K562 (cell line): ENCODE results near the gene GMEB1. TPM values are rescaled to one million over a fixed set of nuclear protein-coding genes. Genes with fewer than 3 reads are reported as not detected.

Experiments
- ATAC-seq: fragments of 200-7000 bp; cut with Tn5 transposase; 3 replicates; pipeline ENCODE4 v1.9.1; 2020; ENCODE audit warnings: moderate library complexity
- BruUV-seq: library from RNA; stranded (reverse); fragments of 400-500 nt; replicated peaks from 2 replicates; lab custom pipeline; 2021; lab: Mats Ljungman, UMichigan
- CTCF ChIA-PET: fragments of 300-600 bp; formaldehyde crosslinking; extraction: SDS; loops from one replicate; lab custom pipeline; 2021; ENCODE audit warnings: low intra/inter-chr PET ratio; lab: Yijun Ruan, JAX
- POLR2A ChIA-PET: fragments of 300-600, 350-650 bp; sonication (Branson Sonifier 250); formaldehyde crosslinking; extraction: SDS; loops from one replicate; lab custom pipeline; 2021; ENCODE audit warnings: antibody characterized with exemption, inconsistent platforms; lab: Yijun Ruan, JAX
- DNase-seq, 4 experiments: peaks; one replicate each; pipeline versions ENCODE4 v3.0.0 to v3.0.0-alpha.2; 2011 to 2018; ENCODE audit warnings: low spot score in 3 of 4, mixed read lengths in 3 of 4; ENCODE audit errors: extremely low read depth in 1 of 4
- FAIRE-seq: peaks from 2 replicates; lab custom pipeline; 2011; peaks lifted over from hg19 to GRCh38; lab: Jason Lieb, UNC
- H2AFZ ChIP-seq: 2 replicates; pipeline ENCODE4 v1.6.0; 2011; ENCODE audit warnings: low read depth, low read length, control low read depth, inconsistent platforms
- H3K27ac ChIP-seq: fragments of 200-600 bp; 3 replicates; pipeline ENCODE4 v1.8.0; 2011; ENCODE audit warnings: low read depth, mild to moderate bottlenecking, control low read depth, inconsistent platforms, low read length, moderate library complexity, mixed read lengths; ENCODE audit errors: extremely low read depth
- H3K27me3 ChIP-seq, 2 experiments: fragments of 300-600 bp in 1 of 2; 2 replicates in 1 of 2; 3 replicates in 1 of 2; pipeline versions ENCODE4 v1.6.0 to v1.8.0; 2011; ENCODE audit warnings: inconsistent platforms in 2 of 2, low read length in 2 of 2, mild to moderate bottlenecking in 1 of 2, mixed read lengths in 1 of 2, moderate library complexity in 1 of 2; ENCODE audit not compliant: control insufficient read depth in 2 of 2, insufficient read depth in 2 of 2
- H3K36me3 ChIP-seq: fragments of 300-600 bp; 3 replicates; pipeline ENCODE4 v1.8.0; 2011; ENCODE audit warnings: mild to moderate bottlenecking, low read length, inconsistent platforms; ENCODE audit not compliant: control insufficient read depth, insufficient read depth
- H3K4me1 ChIP-seq, 2 experiments: fragments of 200-600 bp in 1 of 2; replicated peaks in 1 of 2; 2 replicates in 1 of 2; 3 replicates in 1 of 2; pipeline versions ENCODE4 v1.5.1 to v1.8.0; 2011; ENCODE audit warnings: inconsistent platforms in 2 of 2, low read length in 2 of 2, mild to moderate bottlenecking in 1 of 2, mixed read lengths in 1 of 2, moderate library complexity in 1 of 2; ENCODE audit not compliant: control insufficient read depth in 2 of 2, insufficient read depth in 2 of 2
- H3K4me2 ChIP-seq: 2 replicates; pipeline ENCODE4 v1.6.1; 2011; ENCODE audit warnings: low read length, control low read depth, inconsistent platforms, mixed read lengths; ENCODE audit not compliant: insufficient read depth
- H3K4me3 ChIP-seq: fragments of 200-600 bp; sonication (generic), shearing (Covaris generic); 2 replicates; pipeline ENCODE4 v1.5.1; 2016; ENCODE audit warnings: control low read depth, inconsistent platforms
- H3K79me2 ChIP-seq: fragments of 200-600 bp; 3 replicates; pipeline ENCODE4 v1.8.0; 2011; ENCODE audit warnings: low read length, inconsistent platforms; ENCODE audit not compliant: control insufficient read depth, insufficient read depth
- H3K9ac ChIP-seq, 2 experiments: 2 replicates each; pipeline versions ENCODE4 v1.6.0 to v1.6.1; 2011; ENCODE audit warnings: low read depth in 2 of 2, low read length in 2 of 2, control low read depth in 1 of 2, inconsistent platforms in 1 of 2, mild to moderate bottlenecking in 1 of 2, mixed read lengths in 1 of 2; ENCODE audit not compliant: insufficient read depth in 1 of 2
- H3K9me1 ChIP-seq: one replicate; pipeline ENCODE4 v1.6.0; 2011; ENCODE audit warnings: inconsistent platforms, mild to moderate bottlenecking, low read length, moderate library complexity; ENCODE audit not compliant: control insufficient read depth, insufficient read depth
- H3K9me3 ChIP-seq: replicated peaks from 2 replicates; pipeline ENCODE4 v1.5.1; 2011; ENCODE audit warnings: low read depth, low read length, inconsistent platforms; ENCODE audit not compliant: control insufficient read depth, insufficient read depth
- H4K20me1 ChIP-seq: replicated peaks from 2 replicates; pipeline ENCODE4 v1.6.1; 2011; ENCODE audit warnings: low read length, inconsistent platforms, mixed read lengths; ENCODE audit not compliant: control insufficient read depth, insufficient read depth
- ADNP ChIP-seq: fragments of 200-800 bp; sonication (Bioruptor generic); IDR thresholded peaks from 2 replicates; pipeline ENCODE4 v1.6.1; 2016; ENCODE audit warnings: missing genetic modification characterization, missing compliant biosample characterization
- ETS2 ChIP-seq: IDR thresholded peaks from 2 replicates; pipeline ENCODE4 v1.6.1; 2016; ENCODE audit warnings: borderline replicate concordance, missing genetic modification characterization, mild to moderate bottlenecking, moderate library complexity, missing compliant biosample characterization; ENCODE audit not compliant: poor library complexity, severe bottlenecking
- POLR2AphosphoS2 ChIP-seq: IDR thresholded peaks from 2 replicates; pipeline ENCODE4 v1.6.1; 2012; ENCODE audit warnings: low read length, improper control_type of control experiment
- POLR2G ChIP-seq: fragments of 200-400 bp; formaldehyde crosslinking; IDR thresholded peaks from 2 replicates; pipeline ENCODE4 v1.6.1; 2017; ENCODE audit warnings: low read depth, mild to moderate bottlenecking, antibody characterized with exemption, low read length, moderate library complexity
- RBFOX2 ChIP-seq: fragments of 200-400 bp; formaldehyde crosslinking; IDR thresholded peaks from 2 replicates; pipeline ENCODE4 v1.6.1; 2017; ENCODE audit warnings: low read depth, mild to moderate bottlenecking, low read length, moderate library complexity
- SMARCA4 ChIP-seq: fragments of 450-650 bp; IDR thresholded peaks from 2 replicates; pipeline ENCODE4 v1.6.1; 2016
- SP1 ChIP-seq: sonication (generic); formaldehyde crosslinking; IDR thresholded peaks from 2 replicates; pipeline ENCODE4 v1.8.1; 2022; ENCODE audit warnings: mild to moderate bottlenecking, missing genetic modification reagents
- ZBTB1 ChIP-seq: sonication (generic); formaldehyde crosslinking; IDR thresholded peaks from 2 replicates; pipeline ENCODE4 v1.8.1; 2023; ENCODE audit warnings: missing genetic modification reagents, low read depth, mild to moderate bottlenecking, borderline replicate concordance
- WGBS: fragments of 100-300 bp; shearing (Covaris generic); methylation state at CpG from one replicate; pipeline ENCODE4 v1.1.6; 2016; ENCODE audit warnings: low coverage, mixed read lengths; ENCODE audit not compliant: insufficient coverage; ENCODE audit errors: missing lambda C conversion rate; 5-methylcytosine and 5-hydroxymethylcytosine counted together
- in situ Hi-C: fragments of 300-500 bp; cut with MboI; formaldehyde crosslinking; loops from 4 replicates; pipeline ENCODE4 v1.15.0; 2018; ENCODE audit warnings: inconsistent platforms, mixed read lengths
- intact Hi-C: fragments of 100-400 bp; cut with micrococcal nuclease; formaldehyde crosslinking; loops from 2 replicates; pipeline ENCODE4 v1.14.2; 2022
- polyA plus RNA-seq, 8 experiments: library from polyadenylated mRNA; depleted of rRNA in 4 of 8; stranded (reverse) in 5 of 8; unstranded in 3 of 8; fragments of >200 nt; fragmentation: Nextera tagmentation in 2 of 8; fragmentation: Illumina TruSeq in 1 of 8; extraction: Ambion mirVana in 2 of 8; extraction: Trizol in 1 of 8; gene quantifications; 2 replicates each; pipeline versions ENCODE4 v1.2.1 to v1.2.3, GENCODE V29; 2011 to 2014; ENCODE audit warnings: inconsistent platforms in 1 of 8, missing spikeins in 1 of 8
- total RNA-seq, 7 experiments: library from RNA; depleted of rRNA in 6 of 7; stranded (reverse); fragments of >200 nt in 6 of 7; fragmentation: Illumina TruSeq in 2 of 7; extraction: Trizol in 2 of 7; gene quantifications; 2 replicates each; pipeline versions ENCODE4 v1.2.1 to v1.2.3, GENCODE V29; 2011 to 2021; ENCODE audit warnings: low replicate concordance in 1 of 7

GMEB1 gene
- total and polyA plus RNA-seq, 9 of the 15 experiments (the other 6 are each of a cell fraction or from before 2014, with no cell fraction given): 6.6 to 17.5 (median 8.5) TPM

DNA sequence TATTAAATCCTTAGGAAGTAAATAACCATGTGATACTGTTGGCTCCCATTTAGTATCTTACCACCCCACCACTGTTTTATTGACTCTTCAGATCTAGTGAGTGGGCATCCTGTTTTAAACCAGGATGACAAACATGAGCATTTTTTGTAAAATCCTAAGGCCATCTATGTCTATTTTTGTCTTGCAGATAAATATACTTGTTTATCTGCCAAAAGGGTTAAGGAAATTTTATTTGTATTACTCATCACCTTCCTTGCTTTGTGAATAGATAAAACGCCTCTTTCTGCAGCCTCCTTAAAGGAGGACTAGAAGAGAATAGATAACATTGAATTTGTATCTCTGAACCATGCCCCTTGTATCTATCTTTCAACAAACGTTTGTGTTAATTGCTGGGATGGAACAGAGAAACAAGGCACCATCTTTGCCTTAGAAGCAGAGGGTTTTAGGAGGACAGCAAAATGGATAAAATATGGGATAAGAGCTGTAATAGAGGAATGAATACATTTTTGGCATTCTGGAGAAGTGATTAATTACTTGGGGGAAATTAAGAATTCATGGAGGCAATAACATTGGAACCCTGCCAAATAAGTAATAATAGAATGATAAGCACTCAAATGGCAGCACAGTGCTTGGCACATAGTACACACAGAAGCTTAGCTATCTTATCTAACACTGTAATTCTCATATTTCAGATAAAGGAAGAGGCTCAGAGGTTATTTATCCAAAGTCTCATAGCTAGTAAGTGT, 82.9 kb downstream of the GMEB1 start (continued):
- peak; percentile 86 for TF ChIP-seq ADNP
- TF ChIP-seq SMARCA4: peak; percentile 81
- TF ChIP-seq, all 486 proteins: peak for 33

DNA sequence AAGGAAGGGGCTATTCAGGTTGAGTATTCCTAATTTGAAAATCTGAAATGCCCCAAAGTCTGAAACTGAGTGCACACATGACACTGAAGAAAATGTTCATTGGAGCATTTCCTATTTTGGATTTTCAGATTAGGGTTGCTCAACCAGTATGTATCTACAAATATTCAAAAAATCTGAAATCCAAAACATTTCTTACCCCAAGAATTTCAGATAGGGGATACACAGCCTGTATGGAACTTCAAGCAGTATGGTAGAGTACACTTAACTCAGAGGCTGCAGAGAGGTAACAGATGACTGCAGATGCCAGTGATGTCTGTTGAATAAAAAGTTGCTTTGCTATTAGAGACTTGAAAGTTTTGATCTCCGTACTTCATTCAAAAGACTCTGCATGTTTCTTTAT, 87.1 kb downstream of the GMEB1 start:
- H3K27ac ChIP-seq: no peak overlapping the region
- no peak overlapping the region for H2AFZ ChIP-seq
- H3K27me3 ChIP-seq: no peaks in the 10 kb centered on the region
- H3K4me2 ChIP-seq: no peak overlapping the region
- no peak for FAIRE-seq
- TF ChIP-seq POLR2AphosphoS2: no peak
- 0 out of 2 replicates have a peak, but pooled peaks have one; percentile 36 for TF ChIP-seq RBFOX2
- TF ChIP-seq SP1: 0 out of 2 replicates have a peak, but pooled peaks have one; percentile 23
- no peak for TF ChIP-seq ZBTB1 (CRISPR knock-in tag)
- 0 out of 2 replicates have a peak, but pooled peaks have one; percentile 25 for TF ChIP-seq POLR2G
- no peak for TF ChIP-seq ETS2
- ATAC-seq: peak; percentile 14; the same call in 1 of the 3 replicates
- intact Hi-C loops: no loop called here
- H4K20me1 ChIP-seq: peaks cover 55% of the 10 kb centered on the region
- no peaks in the 10 kb centered on the region for H3K9me3 ChIP-seq
- 67% methylated on average over 1 of the region's 1 CpG for WGBS
- in situ Hi-C loops: no loop called here
- H3K4me3 ChIP-seq: no peak overlapping the region
- H3K4me1 ChIP-seq: peaks cover 5 to 23% of the 10 kb centered on the region in 2 experiments; a peak in 4 of 5 replicates
- no peak for DNase-seq
- H3K9me1 ChIP-seq: no peaks in the 10 kb centered on the region
- ChIA-PET CTCF (interaction anchor here (1.7 kb wide), 1 partner anchor 113 kb away, joined by 8 read pairs; the partner anchor contains the start of gene TAF12), POLR2A (interaction anchor here (0.8 to 3.7 kb wide), 9 partner anchors 10 to 107 kb away, joined by 3 to 26 read pairs (median 6); partner anchors contain the start of genes RNU11 and YTHDF2)
- peaks cover 100% of the 10 kb centered on the region for H3K79me2 ChIP-seq
- TSS peak; percentile 8 for BruUV-seq
- H3K36me3 ChIP-seq: peaks cover 91% of the 10 kb centered on the region
- no peak overlapping the region for H3K9ac ChIP-seq
